HepG2 (cell line): ENCODE results near the gene EIF3A. TPM values are rescaled to one million over a fixed set of nuclear protein-coding genes. Genes with fewer than 3 reads are reported as not detected.

Experiments used
- ATM ChIP-seq: fragments of 450-650 bp; IDR thresholded peaks from 2 replicates; pipeline ENCODE4 v1.7.1; 2017; ENCODE audit warnings: mild to moderate bottlenecking, borderline replicate concordance
- BCL6 ChIP-seq: IDR thresholded peaks from 2 replicates; pipeline ENCODE4 v1.6.1; 2016; ENCODE audit warnings: missing genetic modification reagents, missing compliant biosample characterization
- HOXA5 ChIP-seq: sonication (generic); formaldehyde crosslinking; IDR thresholded peaks from 2 replicates; pipeline ENCODE4 v1.4.0; 2020; ENCODE audit warnings: missing genetic modification reagents
- JARID2 ChIP-seq: sonication (generic); formaldehyde crosslinking; IDR thresholded peaks from 2 replicates; pipeline ENCODE4 v1.8.1; 2023; ENCODE audit warnings: missing genetic modification reagents, inconsistent platforms; ENCODE audit not compliant: insufficient replicate concordance
- MZF1 ChIP-seq: sonication (generic); formaldehyde crosslinking; IDR thresholded peaks from 2 replicates; pipeline ENCODE4 v1.8.1; 2023; ENCODE audit warnings: mild to moderate bottlenecking, missing genetic modification reagents, borderline replicate concordance
- SMARCE1 ChIP-seq: fragments of 450-650 bp; IDR thresholded peaks from 2 replicates; pipeline ENCODE4 v1.6.1; 2017; ENCODE audit warnings: borderline replicate concordance
- TCF7 ChIP-seq: sonication (generic); IDR thresholded peaks from 2 replicates; pipeline ENCODE4 v1.6.1; 2016; ENCODE audit warnings: antibody characterized with exemption, low read depth
- TEF ChIP-seq: sonication (generic); formaldehyde crosslinking; IDR thresholded peaks from 2 replicates; pipeline ENCODE4 v1.5.0; 2020; ENCODE audit warnings: missing genetic modification reagents
- TERF1 ChIP-seq: sonication (generic); formaldehyde crosslinking; IDR thresholded peaks from 2 replicates; pipeline ENCODE4 v1.8.0; 2022; ENCODE audit warnings: mild to moderate bottlenecking, missing genetic modification reagents, moderate library complexity
- ZNF17 ChIP-seq: sonication (generic); formaldehyde crosslinking; IDR thresholded peaks from 2 replicates; pipeline ENCODE4 v1.5.0; 2020; ENCODE audit warnings: mild to moderate bottlenecking, missing genetic modification reagents
- ZNF407 ChIP-seq: sonication (generic); formaldehyde crosslinking; IDR thresholded peaks from one replicate; pipeline ENCODE4 v1.5.1; 2020; ENCODE audit warnings: mild to moderate bottlenecking, missing genetic modification reagents; ENCODE audit errors: not compliant biosample characterization
- ZNF512B ChIP-seq: sonication (generic); formaldehyde crosslinking; IDR thresholded peaks from 2 replicates; pipeline ENCODE4 v1.5.1; 2020; ENCODE audit warnings: missing genetic modification reagents, mild to moderate bottlenecking, borderline replicate concordance
- ZNF543 ChIP-seq: sonication (generic); formaldehyde crosslinking; IDR thresholded peaks from 2 replicates; pipeline ENCODE4 v1.4.0; 2020; ENCODE audit warnings: mild to moderate bottlenecking, missing genetic modification reagents
- ZZZ3 ChIP-seq: sonication (generic); formaldehyde crosslinking; IDR thresholded peaks from 2 replicates; pipeline ENCODE4 v1.4.0; 2020; ENCODE audit warnings: missing genetic modification reagents, mild to moderate bottlenecking, borderline replicate concordance
- polyA plus RNA-seq, 8 experiments: library from polyadenylated mRNA; depleted of rRNA in 3 of 8; stranded (reverse) in 7 of 8; unstranded in 1 of 8; fragments of >200 nt; fragmentation: Illumina TruSeq in 4 of 8; extraction: Trizol in 4 of 8; gene quantifications; 2 replicates each; pipeline versions ENCODE4 v1.2.1 to v1.2.3, GENCODE V29; 2011 to 2016; ENCODE audit warnings: low read depth in 4 of 8, missing spikeins in 1 of 8, mixed read lengths in 1 of 8; ENCODE audit not compliant: insufficient read depth in 1 of 8
- total RNA-seq, 5 experiments: library from RNA; depleted of rRNA; stranded (reverse); fragments of >200 nt; fragmentation: Illumina TruSeq; extraction: Trizol; gene quantifications; 2 replicates each; pipeline ENCODE4 v1.2.3, GENCODE V29; 2016; ENCODE audit warnings: low read depth in 1 of 5

The EIF3A gene
- total and polyA plus RNA-seq, 2 of the 13 experiments (the other 11 are each of a cell fraction or from before 2014, with no cell fraction given) = 25.6 to 117 TPM

- TF ChIP-seq MZF1 (CRISPR knock-in tag) = no peak
- peak; percentile 81 for TF ChIP-seq BCL6
- no peak for TF ChIP-seq ATM
- no peak for TF ChIP-seq JARID2 (CRISPR knock-in tag)
- TF ChIP-seq ZNF17 (CRISPR knock-in tag) = no peak
- peak; percentile 63; the same call in 1 of the 2 replicates for TF ChIP-seq HOXA5 (CRISPR knock-in tag)
- TF ChIP-seq ZNF512B (CRISPR knock-in tag) = peak; percentile 63; the same call in 1 of the 2 replicates
- TF ChIP-seq SMARCE1 = peak; percentile 48; the same call in 1 of the 2 replicates
- TF ChIP-seq ZNF407 (CRISPR knock-in tag) = no peak
- TF ChIP-seq TCF7 = peak; percentile 60
- no peak for TF ChIP-seq ZZZ3
- no peak for TF ChIP-seq TERF1
- TF ChIP-seq ZNF543 (CRISPR knock-in tag) = no peak
- no peak for TF ChIP-seq TEF (CRISPR knock-in tag)
Observed at GRCh38 chr10:119113751-119114732, 33.4 kb upstream of the EIF3A start (continued).
